HG02885 (cell line): Measurements from ENCODE around the gene RALGPS1.

Experiments used
- ATAC-seq: cut with Tn5 transposase; IDR thresholded peaks from one replicate; pipeline ENCODE4 v1.9.1; 2021; ENCODE audit warnings: mild to moderate bottlenecking; ENCODE audit not compliant: unreplicated experiment, poor library complexity

Gene RALGPS1

GRCh38 chr9:127208416-127208815, 293.8 kb downstream of the RALGPS1 start:
- no peak for ATAC-seq

DNA sequence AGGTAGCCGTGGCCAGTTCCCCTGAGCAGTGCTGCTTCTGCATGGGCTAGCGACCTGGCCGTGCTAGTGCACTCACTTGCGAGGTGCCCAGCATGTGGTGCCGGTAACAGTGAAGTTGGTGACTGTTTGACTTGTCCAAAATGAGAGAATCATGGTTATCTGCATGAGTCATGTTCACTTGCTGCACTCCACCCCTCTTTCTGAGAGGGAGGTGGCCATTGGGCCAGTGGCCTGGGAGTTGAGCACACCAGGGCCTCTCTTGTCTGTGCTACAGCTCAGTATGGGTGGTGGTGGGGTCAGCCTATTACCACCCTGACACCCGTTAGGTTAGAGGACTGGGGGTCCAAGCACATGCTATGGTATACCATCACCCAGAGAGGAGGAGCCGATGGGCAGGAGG, 294.6 kb downstream of the RALGPS1 start:
- ATAC-seq = no peak

GRCh38 chr9:127209948-127210640, 295.5 kb downstream of the RALGPS1 start:
- ATAC-seq = no peak

DNA sequence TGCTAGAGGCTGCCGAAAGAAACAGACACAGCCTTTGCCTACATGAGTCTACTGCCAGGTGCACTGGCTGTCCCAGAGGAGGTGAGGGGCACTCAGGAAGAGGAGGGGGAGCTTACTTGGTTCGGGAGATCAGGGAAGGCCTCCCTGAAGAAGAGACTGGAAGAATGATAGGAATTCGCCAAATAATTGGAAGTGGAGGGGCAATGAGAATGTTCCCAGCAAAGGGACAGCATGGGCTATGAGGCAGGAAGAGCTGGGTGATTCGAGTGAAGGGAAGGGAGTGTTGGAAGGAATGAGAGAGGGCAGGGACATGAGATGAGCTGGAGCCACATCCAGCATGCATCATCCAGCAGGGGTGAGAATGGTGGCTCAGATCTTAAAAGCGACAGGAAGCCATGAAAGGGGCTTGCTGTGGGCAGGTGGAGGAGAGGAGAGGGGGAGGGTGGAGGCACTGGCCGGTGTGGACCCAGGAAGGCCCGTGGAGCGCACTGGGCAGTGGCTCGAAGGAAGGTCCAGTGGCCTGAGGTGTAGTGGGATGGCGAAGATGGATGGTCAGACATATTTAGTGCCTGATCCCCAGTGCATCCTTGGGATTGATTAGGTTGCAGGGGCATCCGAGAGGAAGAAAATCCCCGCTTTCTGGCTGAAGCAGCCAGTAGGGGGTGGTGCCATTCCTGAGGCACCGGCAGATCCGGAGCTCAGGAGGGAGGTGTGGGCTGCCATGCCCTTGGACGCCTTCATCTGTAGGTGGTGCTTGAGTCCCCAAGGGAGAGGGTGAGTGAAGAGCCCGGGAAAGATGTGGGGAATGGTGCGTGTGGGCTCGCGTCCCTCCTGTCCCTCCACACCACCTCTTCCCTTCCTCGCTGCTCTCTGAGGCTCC, 296.5 kb downstream of the RALGPS1 start:
- ATAC-seq = no peak

GRCh38 chr9:127211983-127212382, 297.4 kb downstream of the RALGPS1 start:
- ATAC-seq = no peak

GRCh38 chr9:127212453-127212852, 297.9 kb downstream of the RALGPS1 start:
- no peak for ATAC-seq

DNA sequence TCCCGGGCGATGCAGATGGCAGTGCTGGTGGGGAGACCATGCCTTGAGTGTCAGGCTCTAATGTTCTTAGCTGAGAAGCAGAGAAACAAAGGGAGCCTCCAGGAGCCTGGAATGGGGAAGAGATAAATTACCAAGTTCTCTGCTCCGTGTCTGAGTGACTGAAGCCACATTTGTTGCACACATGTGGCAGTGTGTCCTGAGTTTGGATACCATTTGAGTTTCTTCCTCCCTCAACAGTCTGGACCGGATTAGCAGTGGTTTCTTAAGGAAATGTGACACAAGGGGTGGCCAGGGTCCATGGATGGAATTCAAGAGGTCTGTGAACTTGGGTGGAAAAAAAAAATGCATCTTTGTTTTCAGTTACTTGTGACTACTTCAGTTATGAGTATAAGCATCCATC, 299.3 kb downstream of the RALGPS1 start:
- no peak for ATAC-seq

- no peak for ATAC-seq
Observed at GRCh38 chr9:127214421-127215267, 300.1 kb downstream of the RALGPS1 start.

- no peak for ATAC-seq
Observed at GRCh38 chr9:127215268-127216209, 301.0 kb downstream of the RALGPS1 start.

- no peak for ATAC-seq
Observed at GRCh38 chr9:127216210-127216887, 301.8 kb downstream of the RALGPS1 start.

DNA sequence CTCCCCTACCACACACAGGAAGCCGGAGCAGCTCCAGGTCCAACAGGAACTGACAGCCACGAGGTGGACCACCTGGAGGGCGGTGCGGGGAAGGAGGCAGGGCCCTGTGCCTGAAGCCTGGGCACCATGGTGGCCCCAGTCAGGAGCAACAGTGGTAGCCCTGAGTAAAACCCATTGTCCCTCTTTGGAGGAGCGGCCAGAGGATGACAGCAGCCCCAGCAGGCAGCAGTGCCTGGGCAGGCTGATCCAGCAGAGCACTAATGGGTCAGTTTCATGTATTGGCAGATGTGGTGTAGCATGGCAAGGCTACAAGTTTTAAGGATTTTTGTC, 302.3 kb downstream of the RALGPS1 start:
- ATAC-seq = no peak

DNA sequence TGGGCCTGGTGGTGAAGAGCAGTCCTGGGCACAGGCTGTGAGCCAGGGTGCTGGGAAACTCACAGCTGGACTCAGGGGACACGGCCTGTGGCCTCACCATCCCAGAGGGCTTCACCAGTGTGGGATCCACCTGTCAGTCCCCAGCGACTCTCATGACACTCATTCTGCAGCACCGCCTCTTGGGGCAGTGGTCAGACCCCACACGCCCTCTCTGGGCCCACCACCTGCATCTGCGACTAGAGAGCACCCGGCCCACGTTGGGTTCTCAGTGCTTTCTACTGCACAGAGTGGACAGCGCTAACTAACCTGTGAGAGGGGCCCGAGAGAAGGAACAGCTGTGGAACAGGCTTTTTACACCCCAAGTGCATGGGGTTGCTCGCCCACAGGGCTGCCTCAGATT, 304.2 kb downstream of the RALGPS1 start:
- no peak for ATAC-seq

DNA sequence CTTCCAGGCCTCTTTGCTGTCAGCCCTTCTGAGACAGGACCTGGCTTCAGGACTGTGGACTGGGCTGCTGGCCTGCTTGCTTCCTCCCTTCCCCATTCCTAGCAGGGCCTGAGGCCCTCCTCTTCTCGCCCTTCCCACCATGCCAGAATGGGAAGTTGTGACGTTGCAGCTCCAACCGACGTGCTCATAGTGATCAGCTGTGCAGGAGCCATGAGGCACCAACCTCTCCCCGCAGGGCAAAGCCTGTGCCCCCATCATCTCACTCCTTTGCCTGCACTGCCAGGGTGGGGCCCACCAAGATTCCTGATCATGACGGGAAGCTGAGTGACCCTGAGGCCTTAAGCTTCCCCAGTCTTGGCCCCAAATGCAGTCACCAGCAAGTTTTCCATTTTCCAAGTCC, 304.9 kb downstream of the RALGPS1 start:
- no peak for ATAC-seq

GRCh38 chr9:127221695-127222094, 307.1 kb downstream of the RALGPS1 start:
- no peak for ATAC-seq

DNA sequence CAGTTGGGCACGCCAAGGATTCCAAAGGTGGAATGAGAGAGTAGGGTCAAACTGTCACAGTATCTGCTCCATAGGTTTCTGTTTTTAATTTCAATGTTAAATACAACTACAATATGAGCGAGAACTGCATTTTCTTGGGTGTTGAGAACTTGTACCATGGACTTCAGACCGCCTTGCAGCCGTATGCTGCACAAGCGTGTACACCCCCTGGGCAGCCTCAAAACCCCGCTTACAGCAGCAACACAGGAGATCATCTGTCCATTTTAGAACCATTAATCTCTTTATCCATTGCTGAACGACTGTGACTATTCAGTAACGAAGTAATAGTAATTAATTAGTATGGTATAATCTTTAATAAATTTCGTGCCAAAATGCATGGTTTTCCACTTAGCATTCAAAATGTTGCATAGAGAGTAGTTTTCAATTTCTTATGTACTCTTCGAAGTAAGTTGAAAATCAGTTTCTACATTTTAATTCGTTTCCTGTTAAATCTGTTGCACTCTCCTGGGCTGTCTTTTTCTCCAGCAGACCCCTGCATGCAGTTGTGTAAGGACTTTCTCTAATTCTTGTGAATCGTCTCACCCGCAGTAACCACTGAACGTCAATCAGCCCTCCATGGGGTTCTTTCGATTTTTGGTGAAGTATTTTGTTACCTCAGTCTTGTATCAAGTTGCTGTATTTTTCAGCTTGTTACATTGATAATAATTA, 308.0 kb downstream of the RALGPS1 start:
- no peak for ATAC-seq

DNA sequence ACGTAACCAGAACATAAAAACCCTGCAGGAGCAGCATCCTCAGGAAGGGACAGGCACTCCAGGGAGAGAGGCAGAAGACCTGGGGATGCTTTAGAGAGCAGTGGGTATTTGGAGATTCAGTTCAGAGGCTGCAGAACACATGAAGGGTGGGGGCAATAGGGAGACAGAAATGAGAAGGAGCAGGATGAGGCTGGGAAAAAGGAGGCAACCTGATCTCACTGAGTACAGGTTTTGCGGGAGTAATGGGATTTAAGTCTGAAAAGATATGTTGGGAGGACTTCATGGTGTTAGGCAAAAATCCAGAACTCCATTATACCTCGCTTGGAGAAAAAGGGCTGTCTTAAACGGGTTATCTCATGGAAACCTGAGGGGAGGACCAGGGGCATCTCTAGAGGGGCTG, 308.7 kb downstream of the RALGPS1 start:
- ATAC-seq = no peak

GRCh38 chr9:127223810-127224177, 309.2 kb downstream of the RALGPS1 start:
- no peak for ATAC-seq

GRCh38 chr9:127224178-127224882, 309.7 kb downstream of the RALGPS1 start:
- peak; percentile 55 for ATAC-seq
